ENCODE measurements around the gene FANCE. TPM values are rescaled to one million over a fixed set of nuclear protein-coding genes. Genes with fewer than 3 reads are reported as not detected.
A peak's percentile ranks its signal among the peaks of the same experiment; 100 is the strongest.

FANCE gene
- total and polyA plus RNA-seq, 9 of the 15 experiments (the other 6 are each of a cell fraction or from before 2014, with no cell fraction given) = 5.7 to 30.2 (median 17.0) TPM

GRCh38 chr6:35496841-35497570 lies 44.9 kb downstream of the FANCE start, which contains the start of gene TEAD3 (continued):
- TF ChIP-seq CREB3L1 (IDR thresholded peaks at IDR 0.05; ENCODE audit: borderline replicate concordance, low read depth) = no peak
- no peak for TF ChIP-seq NR2F6 (CRISPR knock-in tag; IDR thresholded peaks at IDR 0.05)
- TF ChIP-seq RFX5 (IDR thresholded peaks at IDR 0.05; ENCODE audit: low read depth, low read length) = no peak
- no peak for TF ChIP-seq SMARCC2 (IDR thresholded peaks at IDR 0.05; ENCODE audit: low read depth)
- peak; percentile 57; the same call in 1 of the 2 replicates for TF ChIP-seq ETS1 (conservative IDR thresholded peaks at IDR 0.05; ENCODE audit: control insufficient read depth, low read depth, low read length)
- TF ChIP-seq, protein P1, sequence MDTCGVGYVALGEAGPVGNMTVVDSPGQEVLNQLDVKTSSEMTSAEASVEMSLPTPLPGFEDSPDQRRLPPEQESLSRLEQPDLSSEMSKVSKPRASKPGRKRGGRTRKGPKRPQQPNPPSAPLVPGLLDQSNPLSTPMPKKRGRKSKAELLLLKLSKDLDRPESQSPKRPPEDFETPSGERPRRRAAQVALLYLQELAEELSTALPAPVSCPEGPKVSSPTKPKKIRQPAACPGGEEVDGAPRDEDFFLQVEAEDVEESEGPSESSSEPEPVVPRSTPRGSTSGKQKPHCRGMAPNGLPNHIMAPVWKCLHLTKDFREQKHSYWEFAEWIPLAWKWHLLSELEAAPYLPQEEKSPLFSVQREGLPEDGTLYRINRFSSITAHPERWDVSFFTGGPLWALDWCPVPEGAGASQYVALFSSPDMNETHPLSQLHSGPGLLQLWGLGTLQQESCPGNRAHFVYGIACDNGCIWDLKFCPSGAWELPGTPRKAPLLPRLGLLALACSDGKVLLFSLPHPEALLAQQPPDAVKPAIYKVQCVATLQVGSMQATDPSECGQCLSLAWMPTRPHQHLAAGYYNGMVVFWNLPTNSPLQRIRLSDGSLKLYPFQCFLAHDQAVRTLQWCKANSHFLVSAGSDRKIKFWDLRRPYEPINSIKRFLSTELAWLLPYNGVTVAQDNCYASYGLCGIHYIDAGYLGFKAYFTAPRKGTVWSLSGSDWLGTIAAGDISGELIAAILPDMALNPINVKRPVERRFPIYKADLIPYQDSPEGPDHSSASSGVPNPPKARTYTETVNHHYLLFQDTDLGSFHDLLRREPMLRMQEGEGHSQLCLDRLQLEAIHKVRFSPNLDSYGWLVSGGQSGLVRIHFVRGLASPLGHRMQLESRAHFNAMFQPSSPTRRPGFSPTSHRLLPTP (IDR thresholded peaks at IDR 0.05; ENCODE audit: borderline replicate concordance, extremely low read depth, insufficient read length) = no peak
- TF ChIP-seq, protein P2, sequence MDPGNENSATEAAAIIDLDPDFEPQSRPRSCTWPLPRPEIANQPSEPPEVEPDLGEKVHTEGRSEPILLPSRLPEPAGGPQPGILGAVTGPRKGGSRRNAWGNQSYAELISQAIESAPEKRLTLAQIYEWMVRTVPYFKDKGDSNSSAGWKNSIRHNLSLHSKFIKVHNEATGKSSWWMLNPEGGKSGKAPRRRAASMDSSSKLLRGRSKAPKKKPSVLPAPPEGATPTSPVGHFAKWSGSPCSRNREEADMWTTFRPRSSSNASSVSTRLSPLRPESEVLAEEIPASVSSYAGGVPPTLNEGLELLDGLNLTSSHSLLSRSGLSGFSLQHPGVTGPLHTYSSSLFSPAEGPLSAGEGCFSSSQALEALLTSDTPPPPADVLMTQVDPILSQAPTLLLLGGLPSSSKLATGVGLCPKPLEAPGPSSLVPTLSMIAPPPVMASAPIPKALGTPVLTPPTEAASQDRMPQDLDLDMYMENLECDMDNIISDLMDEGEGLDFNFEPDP (CRISPR knock-in tag; IDR thresholded peaks at IDR 0.05) = no peak
- TF ChIP-seq NFE2L1 (tag; IDR thresholded peaks at IDR 0.05; ENCODE audit: borderline replicate concordance, low read depth) = no peak
- no peak for TF ChIP-seq ATF2 (CRISPR knock-in tag; IDR thresholded peaks at IDR 0.05)
- no peak for TF ChIP-seq ZNF511 (CRISPR knock-in tag; IDR thresholded peaks at IDR 0.05)
- TF ChIP-seq, protein P3, sequence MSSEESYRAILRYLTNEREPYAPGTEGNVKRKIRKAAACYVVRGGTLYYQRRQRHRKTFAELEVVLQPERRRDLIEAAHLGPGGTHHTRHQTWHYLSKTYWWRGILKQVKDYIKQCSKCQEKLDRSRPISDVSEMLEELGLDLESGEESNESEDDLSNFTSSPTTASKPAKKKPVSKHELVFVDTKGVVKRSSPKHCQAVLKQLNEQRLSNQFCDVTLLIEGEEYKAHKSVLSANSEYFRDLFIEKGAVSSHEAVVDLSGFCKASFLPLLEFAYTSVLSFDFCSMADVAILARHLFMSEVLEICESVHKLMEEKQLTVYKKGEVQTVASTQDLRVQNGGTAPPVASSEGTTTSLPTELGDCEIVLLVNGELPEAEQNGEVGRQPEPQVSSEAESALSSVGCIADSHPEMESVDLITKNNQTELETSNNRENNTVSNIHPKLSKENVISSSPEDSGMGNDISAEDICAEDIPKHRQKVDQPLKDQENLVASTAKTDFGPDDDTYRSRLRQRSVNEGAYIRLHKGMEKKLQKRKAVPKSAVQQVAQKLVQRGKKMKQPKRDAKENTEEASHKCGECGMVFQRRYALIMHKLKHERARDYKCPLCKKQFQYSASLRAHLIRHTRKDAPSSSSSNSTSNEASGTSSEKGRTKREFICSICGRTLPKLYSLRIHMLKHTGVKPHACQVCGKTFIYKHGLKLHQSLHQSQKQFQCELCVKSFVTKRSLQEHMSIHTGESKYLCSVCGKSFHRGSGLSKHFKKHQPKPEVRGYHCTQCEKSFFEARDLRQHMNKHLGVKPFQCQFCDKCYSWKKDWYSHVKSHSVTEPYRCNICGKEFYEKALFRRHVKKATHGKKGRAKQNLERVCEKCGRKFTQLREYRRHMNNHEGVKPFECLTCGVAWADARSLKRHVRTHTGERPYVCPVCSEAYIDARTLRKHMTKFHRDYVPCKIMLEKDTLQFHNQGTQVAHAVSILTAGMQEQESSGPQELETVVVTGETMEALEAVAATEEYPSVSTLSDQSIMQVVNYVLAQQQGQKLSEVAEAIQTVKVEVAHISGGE (CRISPR knock-in tag; IDR thresholded peaks at IDR 0.05) = peak in 1 of 3 experiments; percentile 64; a peak in 2 of 6 replicates
